HG02884 (cell line): ENCODE measurements around the gene AKAP7.

Experiments
- ATAC-seq: cut with Tn5 transposase; IDR thresholded peaks from one replicate; pipeline ENCODE4 v1.9.1; 2021; ENCODE audit warnings: mild to moderate bottlenecking, moderate library complexity; ENCODE audit not compliant: unreplicated experiment

Gene AKAP7

DNA sequence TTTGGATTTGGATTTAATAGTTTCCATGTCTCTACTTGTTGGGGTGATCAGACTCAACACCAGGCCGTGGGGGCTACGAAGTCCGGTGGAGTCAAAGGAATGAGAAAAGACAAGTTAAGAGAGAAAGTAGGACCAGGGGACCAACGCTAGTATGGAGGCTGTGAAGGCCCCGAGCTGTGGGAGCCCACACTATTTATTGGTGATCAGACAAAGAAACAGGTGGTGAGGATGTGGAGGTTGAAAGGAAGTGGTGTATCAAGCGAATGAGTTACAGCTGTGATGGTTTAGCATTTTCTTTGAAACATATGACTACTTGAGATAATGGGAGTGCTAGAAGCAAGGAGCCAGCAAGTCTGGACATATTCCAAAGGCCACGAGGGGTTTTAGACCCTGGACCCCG lies 62.4 kb downstream of the AKAP7 start:
- no peak for ATAC-seq

DNA sequence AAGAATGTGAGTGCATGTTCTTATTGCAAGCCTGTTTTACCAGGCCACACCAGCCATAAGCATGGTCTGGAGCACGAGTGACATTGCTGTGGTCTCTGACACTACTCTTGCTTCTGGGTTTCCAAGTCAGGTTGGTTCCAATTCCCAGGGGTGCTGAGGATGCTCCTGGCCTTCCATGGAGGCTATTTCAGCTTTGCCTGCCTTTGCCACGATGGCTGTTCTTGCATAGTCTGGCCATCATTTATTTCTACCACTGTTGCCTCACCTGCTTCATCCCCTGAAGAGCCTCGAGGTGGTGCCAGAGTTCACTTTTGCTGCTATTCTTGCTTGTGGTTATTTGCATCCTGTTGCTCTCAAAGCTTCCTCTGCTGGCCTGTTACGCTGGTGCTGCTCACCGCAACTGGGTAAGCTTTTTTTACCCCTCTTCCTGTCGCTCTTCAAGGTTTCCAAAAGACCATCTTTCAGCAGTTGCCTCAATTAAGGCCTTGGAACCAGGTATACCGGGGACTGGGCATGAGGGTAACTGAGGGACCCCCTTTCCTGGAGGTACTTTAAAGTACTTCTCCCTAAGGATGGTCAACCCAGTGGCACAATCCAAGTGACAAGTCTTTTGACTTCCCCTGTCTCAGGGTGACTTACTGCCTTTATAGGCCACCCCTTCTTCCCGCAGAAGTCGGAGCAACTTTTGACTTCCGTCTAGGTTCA lies 64.5 kb downstream of the AKAP7 start:
- ATAC-seq, result peak; percentile 100

GRCh38 chr6:131205481-131206244 lies 70.4 kb downstream of the AKAP7 start:
- ATAC-seq, result no peak

- ATAC-seq, result no peak
Measured at GRCh38 chr6:131206463-131207251, 71.4 kb downstream of the AKAP7 start.

- no peak for ATAC-seq
Measured at GRCh38 chr6:131208787-131209186, 73.5 kb downstream of the AKAP7 start.

DNA sequence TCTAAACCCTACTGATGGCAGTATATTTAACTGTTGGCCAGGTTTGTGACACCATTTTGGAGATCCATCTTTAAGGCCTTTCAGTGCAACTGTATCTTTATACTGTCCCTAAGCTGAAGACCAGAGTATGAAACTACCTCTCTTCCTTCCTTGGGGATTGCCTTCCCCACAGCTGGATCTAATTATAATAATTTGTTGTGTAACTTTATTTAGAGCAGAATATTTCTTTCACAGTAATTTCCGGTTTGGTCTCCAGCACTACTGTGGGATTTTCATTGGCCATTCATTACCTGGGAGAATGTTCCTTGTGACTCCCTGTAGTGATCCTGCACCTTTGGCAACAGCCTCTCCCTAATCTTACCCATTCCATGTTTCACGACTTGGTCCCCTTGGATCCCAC lies 75.2 kb downstream of the AKAP7 start:
- ATAC-seq, result no peak

DNA sequence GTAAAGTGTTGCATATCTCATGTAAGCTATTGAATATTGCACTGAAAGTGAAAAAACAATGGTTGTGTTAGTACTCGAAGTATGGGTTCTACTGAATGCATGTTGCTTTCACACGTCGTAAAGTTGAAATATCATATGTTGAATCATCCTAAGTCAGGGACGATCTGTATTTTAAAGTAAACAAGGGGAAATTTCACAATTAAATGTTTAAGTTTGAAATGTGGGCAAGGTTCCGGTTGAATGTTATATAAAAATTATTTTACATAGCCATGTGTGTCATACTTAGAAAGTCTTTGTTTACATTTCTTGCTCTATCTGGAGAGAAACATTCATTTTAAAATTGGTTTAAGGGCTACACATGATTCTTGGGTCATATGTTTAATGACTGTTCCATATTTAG lies 76.8 kb downstream of the AKAP7 start:
- ATAC-seq, result no peak

GRCh38 chr6:131212913-131213312 lies 77.6 kb downstream of the AKAP7 start:
- ATAC-seq, result no peak

DNA sequence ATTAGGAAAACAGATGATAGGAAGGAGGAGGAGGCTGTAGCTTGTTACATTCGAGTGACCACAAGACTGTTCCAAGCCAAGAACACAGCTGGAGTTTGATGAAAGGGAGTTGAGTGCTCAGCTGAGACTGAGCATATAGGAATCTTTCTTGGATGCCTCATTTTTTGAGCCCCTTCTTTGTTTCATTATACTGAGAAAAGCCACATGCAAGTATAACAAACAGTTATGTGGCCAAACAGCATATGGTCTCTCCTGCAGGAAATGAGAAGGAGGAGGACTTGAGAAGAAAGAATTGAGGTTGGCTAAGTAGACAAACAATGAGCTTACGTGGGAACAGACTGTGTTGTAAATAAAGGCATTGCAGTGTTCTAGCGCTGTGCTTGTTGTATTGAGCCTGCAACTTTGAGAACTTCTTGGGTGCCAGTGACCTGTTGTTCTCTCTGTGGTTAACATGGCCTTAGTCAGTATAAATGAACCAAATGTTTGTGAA lies 78.3 kb downstream of the AKAP7 start:
- no peak for ATAC-seq

DNA sequence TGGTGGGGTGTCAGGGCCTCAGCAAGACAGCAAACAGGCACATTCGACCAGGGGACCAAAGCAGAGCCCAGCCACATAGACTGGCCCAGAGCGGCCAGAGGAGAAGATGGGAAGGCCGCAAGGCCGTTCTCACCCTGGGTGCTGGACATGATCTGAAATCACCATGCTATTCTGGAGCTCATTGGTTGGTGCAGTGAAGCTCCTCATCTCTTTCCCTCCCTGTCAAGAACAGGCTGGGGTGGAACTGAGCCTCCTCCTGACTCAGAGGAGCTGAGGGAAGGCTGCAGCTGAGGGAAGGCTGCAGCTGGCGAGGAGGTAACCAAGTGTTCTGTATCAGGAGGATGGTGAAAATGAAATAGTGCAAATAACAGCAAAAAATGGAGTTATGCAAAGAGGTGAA lies 80.0 kb downstream of the AKAP7 start:
- no peak for ATAC-seq

- no peak for ATAC-seq
Measured at GRCh38 chr6:131216246-131216645, 81.0 kb downstream of the AKAP7 start.

- no peak for ATAC-seq
Measured at GRCh38 chr6:131222773-131223172, 87.5 kb downstream of the AKAP7 start.

GRCh38 chr6:131223416-131223815 lies 88.1 kb downstream of the AKAP7 start:
- ATAC-seq, result no peak

- no peak for ATAC-seq
Measured at GRCh38 chr6:131225127-131225526, 89.9 kb downstream of the AKAP7 start.

DNA sequence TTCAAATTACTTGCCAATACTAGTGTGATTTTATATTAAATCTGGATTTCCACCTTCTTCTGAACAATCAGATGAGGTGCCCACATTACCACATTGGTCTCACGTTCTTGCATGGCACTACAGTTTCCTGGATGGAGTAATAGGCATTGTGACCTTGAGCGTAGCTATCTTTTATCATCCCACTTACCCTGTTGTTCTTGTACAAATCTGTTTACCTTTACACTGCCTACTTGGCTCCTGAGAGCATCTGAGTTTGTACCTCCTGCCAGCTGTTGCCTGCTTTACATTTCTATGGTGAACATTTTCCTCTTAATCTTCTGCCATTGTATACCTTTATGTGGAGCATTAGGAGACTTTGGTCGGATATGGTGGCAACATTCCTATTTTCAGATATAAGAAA lies 90.7 kb downstream of the AKAP7 start:
- no peak for ATAC-seq

DNA sequence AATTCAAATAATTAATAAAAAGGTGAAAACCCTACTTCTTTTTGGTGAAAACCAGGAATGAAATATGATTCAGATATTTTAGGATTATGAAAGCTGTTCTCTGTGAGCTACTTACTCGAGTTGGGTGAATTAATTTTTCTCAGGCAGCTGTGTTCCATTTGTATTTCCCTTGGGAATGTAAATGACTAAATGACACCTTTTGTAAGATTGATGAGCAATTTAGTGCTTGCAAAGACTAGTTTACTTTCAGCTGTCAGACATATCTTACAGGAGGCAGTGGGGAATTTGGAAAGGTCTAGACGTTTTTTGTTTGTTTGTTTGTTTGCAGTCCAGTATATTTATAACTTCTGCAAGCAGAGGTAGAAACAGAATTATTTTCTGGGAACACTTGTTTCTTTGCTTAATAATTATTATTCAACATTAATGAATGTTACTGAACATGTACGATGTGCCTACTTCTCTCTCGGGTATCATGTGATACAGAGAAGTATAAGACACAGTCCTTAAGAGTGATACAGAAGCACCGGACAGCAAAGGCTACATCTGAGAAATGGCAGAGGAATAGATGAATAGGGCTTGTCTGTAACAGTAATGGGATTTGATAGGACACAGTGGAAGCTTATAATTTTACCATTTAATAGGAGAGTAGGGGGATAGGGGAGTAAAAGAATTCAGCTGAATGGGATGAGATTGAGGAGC lies 91.3 kb downstream of the AKAP7 start:
- ATAC-seq, result no peak

GRCh38 chr6:131227158-131227543 lies 91.9 kb downstream of the AKAP7 start:
- no peak for ATAC-seq

- ATAC-seq, result no peak
Measured at GRCh38 chr6:131231103-131231502, 95.8 kb downstream of the AKAP7 start.

- no peak for ATAC-seq
Measured at GRCh38 chr6:131231891-131232290, 96.6 kb downstream of the AKAP7 start.

GRCh38 chr6:131244942-131245341 lies 109.7 kb downstream of the AKAP7 start:
- ATAC-seq, result no peak

GRCh38 chr6:131250122-131250521 lies 114.9 kb downstream of the AKAP7 start:
- ATAC-seq, result peak; percentile 62
